GOT3 (cell line): ENCODE measurements around the gene ZNF48.
A peak's percentile ranks its signal among the peaks of the same experiment; 100 is the strongest.

Experiments
- DNase-seq: peaks from one replicate; lab custom pipeline; 2025; ENCODE audit warnings: mixed read lengths; lab: John Stamatoyannopoulos, UW

ZNF48 gene

DNA sequence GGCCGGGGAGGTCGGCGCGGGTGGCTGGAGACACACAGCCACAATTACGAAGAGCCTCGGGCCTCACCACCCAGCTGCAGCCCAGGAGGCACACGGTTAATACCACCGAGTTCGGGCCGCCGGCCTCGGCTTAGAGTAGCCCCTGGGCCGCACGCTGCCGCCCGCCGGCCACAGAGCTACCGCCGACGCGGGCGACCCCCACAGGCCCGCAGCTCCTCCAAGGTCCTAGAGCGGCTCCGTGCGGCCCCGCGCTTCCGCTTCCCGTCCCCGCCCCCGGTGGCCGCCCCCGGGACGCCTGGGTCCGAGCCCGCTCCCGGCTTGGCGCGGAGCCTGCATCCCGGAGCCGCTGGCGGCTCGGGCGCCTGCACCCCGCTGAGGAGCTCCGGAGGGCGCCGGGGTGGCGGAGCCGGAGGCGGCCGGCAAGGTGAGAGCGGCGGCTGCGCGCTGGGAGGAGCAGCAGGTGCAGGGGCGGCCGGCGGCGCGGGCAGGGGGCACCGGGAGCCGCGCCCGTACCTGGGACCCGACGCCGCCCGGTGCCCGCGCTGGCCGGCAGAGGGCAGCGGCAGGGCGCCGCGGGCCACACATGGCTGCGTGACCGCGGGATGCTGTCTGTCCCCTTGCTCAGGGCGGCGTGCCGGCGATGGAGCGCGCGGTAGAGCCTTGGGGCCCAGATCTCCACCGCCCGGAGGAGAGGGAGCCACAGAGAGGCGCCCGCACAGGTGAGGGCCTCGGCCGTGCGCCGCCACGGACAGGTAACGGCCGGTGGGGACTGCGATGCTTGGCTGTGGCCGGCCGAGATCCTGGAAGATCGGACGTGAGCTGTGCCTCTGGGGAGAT is at the start of gene ZNF48:
ZNF48 (plus strand) TSS at position 266 of the 837 bp plus-strand sequence; CDS start at position 641, 375 bp downstream.
- DNase-seq: peak; percentile 23

DNA sequence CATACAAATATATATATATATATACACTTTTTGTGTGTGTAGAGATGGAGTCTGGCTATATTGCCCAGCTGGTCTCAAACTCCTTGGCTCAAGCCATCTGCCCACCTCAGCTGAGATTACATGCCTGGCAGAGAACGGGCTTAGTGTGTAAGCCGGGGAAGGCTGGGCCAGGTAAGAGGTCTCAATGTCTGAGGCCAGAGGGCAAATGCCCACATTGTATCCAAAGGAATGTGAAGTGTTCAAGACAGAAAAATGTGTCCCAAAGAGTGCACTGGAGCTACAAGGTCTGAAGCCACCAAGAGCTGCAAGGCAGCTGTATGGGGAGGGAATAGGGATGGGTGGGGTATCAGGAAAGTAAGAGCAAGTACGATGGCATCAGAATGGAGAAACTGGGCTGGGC is 48.9 kb upstream of the ZNF48 start:
- no peak for DNase-seq

DNA sequence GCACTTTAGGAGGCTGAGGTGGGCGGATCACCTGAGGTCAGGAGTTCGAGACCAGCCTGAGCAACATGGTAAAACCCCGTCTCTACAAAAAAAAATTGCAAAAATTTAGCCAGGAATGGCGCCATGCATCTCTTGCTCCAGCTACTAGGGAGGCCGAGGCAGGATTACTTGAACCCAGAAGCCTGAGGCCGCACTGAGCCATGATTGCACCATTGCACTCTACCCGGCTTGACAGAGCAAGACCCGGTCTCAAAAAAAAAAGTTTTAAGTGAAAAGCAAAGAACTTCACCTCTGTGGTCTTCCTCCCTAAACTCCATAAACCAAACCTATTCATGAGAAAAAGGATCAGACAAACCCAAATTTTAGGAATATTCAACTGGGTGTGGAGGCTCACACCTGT is 47.1 kb upstream of the ZNF48 start:
- DNase-seq: no peak

DNA sequence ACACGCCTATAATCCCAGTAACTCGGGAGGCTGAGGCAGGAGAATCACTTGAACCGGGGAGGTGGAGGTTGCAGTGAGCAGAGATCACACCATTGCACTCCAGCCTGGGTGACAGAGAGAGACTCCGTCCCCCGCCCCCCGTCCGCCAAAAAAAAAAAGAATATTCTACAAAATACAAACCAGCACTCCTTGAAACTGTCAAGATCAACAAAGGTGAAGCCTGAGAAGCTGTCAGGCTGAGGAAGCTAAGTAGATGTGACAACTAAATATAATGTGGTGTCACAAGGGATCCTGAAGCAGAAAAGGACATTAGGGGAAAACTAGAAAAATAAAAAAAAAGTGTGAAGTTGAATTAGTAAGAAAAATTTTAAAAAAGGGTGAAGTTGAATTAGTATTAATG is 46.3 kb upstream of the ZNF48 start:
- DNase-seq: no peak

DNA sequence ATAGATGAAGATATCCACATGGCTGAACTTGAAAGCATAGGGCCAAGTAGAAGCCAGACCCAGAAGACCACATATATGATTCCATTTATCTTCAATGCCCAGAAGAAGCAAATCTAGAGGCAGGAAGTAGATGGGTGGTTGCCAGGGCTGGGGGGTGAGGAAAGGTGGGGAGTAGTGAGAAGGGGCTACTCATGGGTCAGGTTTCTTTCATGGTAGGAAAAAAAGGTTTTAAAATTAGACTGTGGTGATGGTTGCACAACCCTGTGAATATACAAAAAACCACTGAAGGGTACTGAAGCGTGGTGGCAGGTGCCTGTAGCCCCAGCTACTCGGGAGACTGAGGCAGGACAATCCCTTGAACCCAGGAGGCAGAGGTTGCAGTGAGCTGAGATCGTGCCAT is 45.5 kb upstream of the ZNF48 start:
- DNase-seq: no peak

DNA sequence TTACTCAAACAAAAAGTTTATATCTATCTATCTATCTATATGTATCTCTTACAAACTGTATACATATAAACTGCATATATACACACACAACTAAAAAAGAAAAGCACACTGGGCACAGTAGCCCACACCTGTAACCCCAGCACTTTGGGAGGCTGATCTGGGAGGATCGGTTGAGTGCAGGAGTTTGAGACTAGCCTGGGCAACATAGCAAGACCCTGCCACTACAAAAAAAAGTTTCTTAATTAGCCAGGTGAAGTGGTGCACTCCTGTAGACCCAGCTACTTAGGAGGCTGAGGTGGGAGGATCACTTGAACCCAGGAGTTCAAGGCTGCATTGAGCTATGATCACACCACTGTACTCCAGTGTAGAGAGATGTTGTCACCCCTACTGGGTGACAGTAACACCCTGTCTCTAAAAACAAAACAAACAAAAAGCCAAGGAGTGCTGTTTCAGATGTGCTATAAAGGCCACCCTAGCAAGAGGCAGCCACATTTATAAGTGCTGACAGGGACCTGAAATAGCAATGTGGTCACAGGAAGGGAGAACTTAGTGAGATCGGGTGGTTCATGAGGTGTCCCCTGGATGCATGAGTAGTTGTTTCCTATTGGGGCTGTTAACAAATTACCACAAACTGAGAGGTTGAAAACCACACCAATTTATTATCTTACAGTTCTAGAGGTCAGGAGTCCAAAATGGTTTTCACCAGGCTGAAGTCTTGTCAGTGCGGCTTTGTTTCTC is 44.9 kb upstream of the ZNF48 start:
- no peak for DNase-seq

DNA sequence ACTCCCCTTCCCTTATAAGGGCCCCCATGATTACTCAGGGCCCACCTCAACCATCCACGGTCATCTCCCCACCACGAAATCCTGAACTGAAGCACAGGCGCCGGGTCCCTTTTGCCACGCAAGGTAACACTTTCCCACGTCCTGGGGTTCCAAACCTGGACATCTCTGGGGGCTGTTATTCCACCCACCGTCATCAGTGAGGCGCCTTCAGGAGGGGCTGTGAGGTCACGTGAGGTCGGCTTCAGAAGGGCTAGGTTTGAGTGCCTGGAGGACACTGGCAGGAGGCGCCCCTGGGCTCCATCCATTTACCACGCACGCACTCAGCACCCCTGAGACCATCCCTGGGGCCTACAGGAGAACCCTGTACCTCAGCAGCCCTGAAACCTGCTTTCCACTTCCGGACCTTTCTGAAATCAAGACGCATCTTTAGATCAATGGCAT is 44.2 kb upstream of the ZNF48 start:
- DNase-seq: no peak

DNA sequence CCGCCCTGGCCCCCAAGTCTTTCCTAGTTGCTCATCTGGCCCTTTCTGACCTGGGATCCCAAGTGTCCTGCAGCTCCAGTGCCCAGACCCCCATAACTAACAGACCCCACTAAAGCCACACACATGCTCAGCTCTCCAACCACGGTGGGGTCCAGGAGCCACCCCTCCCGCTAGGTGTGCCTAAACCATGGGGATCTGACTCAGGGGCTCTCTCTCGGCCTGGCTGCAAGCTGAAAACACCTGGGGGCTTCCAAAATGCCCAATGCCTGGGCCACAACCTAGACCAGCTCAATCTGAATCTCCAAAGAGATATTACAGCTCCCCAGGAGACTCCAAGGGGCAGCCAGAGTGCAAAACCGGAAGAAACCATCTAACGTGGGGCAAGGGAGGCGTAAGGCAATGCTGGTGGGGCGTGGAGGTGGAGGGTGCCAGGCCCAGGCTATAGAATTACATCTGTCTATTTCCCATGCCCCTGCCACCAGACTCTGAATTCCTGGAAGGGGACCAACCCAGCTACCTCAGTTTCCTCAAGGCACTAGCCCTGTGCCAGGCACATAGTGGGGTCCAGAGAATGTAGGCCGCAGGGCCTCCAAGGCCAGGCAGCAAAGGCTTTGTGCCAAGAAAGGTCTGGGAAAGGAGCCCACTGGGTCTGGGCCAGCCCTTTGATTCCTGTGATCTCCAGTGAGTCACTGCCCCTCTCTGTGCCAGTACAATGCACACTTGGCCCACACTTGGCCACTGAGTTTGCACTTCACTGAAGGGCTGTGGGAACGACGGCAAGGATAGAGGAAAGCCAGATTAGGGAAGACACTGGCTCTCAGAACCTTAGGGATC is 43.4 kb upstream of the ZNF48 start:
- DNase-seq: peak; percentile 66

DNA sequence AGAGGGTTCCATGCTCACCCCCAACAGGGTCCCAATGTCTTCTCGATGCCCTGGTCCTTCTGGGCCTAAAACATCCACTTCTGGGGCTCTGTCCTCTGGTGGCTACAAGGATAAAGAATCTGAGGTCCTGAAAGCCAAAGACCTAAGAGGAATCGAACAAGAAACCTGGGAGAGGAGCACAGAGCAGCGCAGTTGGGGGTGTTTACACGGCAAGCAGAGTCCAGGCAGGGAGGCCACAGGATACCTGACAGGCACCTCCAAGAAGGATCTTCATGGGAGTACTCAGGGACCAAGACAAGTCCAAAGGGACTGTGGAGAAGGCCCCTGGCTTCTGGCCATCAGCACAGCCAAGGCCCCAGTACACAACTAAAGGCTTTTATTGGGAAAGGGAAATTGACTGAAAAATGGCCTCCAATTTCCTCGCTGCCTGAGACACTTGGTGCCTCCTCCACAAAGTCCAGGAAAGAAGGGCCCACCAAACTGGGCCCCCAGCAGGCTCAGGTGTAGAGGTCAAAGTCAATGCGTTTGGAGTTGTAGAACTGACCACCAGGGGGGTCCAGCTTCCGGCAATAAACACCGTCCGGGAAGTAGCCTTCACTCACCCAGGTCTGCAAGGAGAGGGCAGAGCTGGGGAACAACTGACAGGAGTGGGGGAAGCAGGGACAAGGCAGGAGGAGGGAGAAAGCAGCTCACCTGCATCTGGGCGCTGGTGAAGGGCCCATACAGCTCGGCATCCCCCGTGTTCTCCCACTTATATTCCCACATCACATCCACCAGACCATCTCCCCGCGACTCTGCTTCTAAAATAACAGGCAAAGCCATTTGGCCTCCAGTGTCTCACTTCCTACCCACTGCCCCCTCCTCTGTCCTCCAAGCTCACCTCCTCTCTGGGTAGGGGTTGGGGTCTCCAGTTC is 42.5 kb upstream of the ZNF48 start:
- no peak for DNase-seq

DNA sequence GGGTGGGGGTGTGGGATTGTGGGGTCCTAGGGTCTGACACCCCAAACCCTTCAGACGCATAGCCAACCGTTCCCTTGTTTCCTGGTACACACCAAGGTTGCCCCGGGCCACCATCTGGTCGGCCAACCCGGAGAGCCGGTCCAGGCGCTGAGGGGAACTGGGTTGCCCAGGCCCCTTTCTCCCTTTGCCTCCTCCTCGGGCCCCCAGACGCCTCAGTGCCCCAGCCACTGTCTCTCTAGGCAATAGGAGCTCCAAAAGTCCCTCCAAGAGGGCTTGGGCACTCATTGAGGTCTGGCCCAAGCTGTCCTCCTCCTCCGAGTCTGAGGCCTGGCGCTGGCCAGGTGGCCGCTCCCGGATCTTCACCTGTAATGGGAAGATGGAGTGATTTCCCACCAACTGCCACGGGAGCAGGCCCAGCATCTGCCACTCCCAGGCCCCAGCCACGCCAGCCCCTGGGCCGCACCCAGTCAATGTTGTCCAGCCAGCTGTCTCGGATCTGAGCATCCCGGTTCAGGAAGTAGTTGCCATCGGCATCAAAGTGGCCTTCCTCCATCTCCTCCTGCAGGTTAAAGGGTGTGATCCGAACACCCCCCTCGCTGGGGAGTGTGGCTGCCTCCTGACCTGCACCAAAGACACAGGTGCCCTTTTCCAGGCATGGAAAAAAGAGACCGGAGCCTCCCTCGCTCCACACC is 41.6 kb upstream of the ZNF48 start:
- DNase-seq: no peak

DNA sequence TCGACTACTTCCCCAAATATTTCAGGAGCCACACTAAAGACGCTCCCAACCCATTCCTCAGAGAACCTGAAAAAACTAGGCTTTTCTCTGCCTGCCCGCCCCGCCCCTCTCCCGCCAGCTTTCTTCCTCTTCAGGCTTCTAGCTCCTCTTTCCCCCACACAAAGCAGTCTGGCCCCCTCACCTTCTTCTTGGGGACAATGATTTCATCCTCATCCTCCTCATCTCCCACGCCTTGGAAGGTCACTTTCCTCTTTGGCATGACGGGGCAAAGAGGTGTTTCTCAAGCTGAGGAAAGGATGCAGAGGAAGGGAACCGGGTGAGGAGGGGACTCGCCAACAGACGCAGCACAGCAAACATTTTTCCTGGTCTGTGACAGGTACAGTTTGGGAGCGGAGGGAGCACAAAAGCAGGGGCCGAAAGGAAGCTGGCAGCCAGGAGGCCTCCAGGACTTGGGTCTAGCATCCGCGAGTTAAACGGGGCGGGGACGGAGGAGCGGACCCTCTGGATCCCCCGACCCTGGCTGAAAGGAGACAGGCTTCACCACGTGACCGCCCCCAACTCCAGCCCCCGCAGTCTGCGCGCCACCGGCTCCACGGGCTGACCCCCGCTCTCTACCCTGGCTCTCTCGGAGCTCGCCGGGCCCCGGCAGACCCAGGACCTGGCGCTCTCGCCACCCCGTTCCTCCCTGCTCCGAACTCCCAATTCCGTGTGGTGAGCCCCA is 40.6 kb upstream of the ZNF48 start:
- DNase-seq: no peak

DNA sequence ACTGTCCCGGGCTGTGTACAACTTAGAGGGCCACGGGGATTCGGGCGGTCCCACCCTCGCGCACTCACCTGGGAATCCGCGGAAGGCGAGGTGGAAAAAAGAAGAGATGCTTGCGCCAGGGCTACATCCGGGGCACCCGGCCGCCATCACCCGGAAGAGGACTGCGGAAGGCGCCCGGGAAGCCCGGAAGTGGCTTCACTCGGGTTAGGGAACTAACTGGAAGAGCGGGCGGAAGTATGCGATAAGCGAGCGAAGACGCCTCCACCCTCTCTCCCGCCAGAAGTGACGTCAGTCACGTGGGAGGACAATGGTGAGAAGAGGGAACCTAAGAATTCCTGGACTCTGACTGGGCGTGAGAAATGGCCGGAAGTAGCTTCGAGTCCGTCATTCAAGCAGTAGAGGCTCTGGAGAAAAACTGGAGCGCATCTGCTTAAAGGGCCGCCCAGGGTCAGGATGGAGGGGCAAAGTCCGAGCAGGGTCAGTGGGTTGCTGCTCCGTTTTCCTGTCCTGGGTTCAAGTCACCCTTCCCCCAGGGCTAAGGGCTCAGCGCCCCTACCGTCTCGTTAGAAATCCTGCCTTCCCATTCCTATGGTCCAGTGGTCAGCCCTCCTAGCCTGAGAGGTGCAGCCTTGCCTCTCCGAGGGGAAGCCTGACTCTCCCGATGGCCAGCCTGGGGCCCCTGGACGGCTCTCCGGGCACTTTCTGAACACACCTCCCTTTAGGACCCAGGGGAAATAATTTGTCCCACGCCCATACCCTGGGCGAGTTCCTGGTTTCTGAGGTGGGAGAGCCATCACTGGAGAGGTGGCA is 39.9 kb upstream of the ZNF48 start, which contains the start of gene CD2BP2:
CD2BP2 (minus strand) TSS at position 165 of the 810 bp plus-strand sequence. CDS start 627 bp downstream, outside the sequence.
- peak; percentile 77 for DNase-seq

DNA sequence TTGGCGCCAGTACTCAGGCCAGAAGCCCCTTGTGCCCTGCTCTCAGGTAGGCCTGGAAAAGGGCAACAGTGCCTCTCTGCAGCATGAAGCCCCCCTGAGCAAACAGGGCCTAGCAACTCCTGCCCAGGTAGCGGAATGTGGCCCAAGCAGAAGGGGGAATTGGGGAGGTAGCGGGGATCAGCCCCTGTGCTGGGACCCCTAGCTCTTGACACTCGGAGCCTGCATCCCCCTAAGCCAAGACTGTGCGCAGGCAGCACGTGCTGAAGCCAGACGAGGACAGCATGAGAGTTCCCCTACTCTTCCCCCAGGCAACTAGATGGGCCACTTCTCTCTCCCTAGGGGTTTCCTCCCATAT is 39.3 kb upstream of the ZNF48 start:
- no peak for DNase-seq

DNA sequence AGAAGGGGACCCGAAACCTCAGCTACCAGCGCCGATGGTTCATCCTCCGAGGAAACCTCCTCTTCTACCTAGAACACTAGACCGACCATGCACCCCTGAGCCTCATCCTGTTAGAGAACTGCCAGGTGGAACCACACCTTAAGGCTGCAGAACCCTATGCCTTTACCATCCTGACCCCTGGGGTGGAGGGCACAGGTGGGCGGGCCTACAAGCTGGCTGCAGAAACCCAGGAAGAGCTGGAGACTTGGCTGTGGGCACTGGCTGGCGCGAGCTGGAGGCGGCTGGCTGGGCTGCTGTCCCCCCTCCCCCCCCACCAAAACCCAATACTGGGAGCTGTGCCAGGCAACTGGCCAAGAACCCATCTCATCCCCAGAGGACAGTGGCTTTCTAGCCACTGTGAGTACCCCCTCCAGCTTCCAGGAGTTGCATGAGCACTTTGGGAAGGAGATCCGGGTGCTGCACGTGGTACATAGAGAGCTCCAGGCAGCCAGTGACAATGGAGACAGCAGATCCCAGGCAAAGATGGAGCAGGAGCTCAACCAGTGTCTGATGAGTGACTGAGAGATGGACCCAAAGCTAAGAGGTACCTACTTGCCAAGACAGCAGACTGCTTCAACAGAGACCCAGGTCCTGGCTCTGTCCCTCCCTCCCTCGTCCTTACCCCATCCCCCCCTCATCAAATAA is 38.7 kb upstream of the ZNF48 start:
- no peak for DNase-seq

DNA sequence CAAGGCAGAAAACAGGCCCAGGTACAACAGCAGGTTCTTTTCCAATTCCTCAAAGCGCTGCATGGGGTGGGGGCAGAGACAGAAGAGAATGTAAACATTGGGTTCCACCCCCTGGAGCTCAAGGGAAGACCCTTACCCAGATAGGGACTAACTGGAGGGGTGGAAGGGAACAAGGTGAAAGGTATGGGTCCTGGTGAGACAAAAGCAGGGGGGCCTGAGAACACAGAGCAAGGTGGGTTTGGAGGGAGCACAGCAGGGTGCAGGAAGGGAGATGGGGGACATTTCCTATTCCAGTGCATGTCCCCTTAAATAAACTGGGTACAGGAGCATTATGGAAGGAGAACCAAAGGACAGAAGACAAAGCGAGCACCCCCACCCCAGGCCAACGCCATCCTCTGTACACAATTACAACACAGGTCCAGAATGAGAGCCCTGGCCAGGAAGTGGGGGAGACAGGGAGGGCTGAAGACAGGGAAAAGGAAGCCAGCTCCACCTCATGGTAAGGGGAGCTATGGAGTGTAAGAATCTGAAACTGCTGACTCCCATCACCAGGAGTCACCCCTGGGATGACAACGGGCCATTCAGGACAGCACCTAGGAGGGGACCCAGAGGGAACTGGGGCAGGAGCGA is 38.0 kb upstream of the ZNF48 start:
- DNase-seq: no peak

DNA sequence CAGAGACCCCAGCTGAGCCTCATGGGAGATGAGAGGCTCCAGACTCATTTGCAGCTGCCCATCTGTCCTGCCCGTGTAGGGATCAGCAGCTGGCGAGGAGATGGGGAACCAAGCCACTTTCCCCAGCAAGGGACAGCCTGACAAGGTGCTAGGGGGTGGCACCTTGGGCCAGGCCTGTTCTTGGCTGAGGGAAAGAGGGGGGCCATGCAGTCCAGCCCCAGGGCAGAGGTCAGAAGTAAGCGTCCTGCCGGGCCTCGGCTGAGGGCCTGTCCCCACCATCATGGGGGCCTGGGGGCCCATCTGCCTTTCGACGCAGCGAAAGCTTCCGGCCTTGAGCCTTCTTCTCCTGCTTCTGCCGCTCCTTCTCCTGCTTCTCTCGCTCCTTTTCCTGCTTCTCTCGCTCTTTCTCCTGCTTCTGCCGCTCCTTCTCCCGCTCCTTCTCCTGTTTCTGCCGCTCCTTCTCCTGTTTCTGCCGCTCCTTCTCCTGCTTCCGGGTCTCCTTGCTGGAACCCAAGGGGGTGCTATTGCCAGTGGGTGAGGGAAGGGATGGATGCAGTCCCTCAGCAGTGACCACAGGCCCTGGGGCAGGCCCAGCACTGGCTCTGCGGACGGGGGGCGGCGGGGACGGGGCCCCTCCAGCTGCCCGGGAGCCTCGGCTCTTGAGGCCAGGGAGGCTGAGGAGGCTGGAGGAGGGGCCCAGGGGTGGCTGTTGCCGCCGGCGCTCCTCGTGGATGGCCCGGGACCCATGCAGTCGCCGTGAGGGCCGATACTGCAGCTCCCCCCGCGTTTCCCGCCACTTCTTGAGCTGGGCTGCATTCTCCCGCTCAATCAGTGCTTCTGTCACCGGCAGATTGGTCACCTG is 37.3 kb upstream of the ZNF48 start:
- DNase-seq: no peak

DNA sequence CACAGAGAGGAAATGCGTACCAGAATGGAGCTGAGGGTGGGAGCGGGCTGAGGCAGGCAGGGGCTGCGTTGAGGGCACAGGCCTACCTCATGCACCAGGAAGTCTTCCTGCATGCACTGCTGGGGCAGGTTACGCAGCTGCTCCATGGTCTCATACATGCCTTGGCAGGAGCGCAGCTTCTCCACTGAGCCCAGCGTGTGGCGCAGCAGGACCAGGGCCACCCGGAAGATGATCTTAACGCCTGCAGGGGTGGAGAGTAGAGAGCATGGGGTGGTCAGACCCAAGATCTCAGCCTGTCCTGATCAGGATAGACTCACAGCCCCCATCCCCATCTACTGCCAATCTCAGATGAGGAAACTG is 36.7 kb upstream of the ZNF48 start:
- no peak for DNase-seq
